CD14-positive monocyte (primary cell): ENCODE results near the gene PIANP. TPM values are rescaled to one million over a fixed set of nuclear protein-coding genes. Genes with fewer than 3 reads are reported as not detected.

Experiments
- DNase-seq, 3 donors: peaks; one replicate each; pipeline ENCODE4 v3.0.0-alpha.2; 2011 to 2022
- H2AFZ ChIP-seq: 2 replicates; pipeline ENCODE4 v1.6.0; 2012; ENCODE audit warnings: mild to moderate bottlenecking, low read depth, low read length, inconsistent platforms; ENCODE audit not compliant: insufficient read depth, poor library complexity, severe bottlenecking
- H3K27ac ChIP-seq, 2 donors: 1 replicate in 1 of 2; 2 replicates in 1 of 2; pipeline ENCODE4 v1.5.1; 2012 to 2013; ENCODE audit warnings: low read length in 2 of 2, control low read depth in 1 of 2, inconsistent platforms in 1 of 2, low read depth in 1 of 2, mild to moderate bottlenecking in 1 of 2
- H3K27me3 ChIP-seq, 2 donors: one replicate each; pipeline versions ENCODE4 v1.6.0 to v1.6.1; 2011 to 2013; ENCODE audit warnings: low read length in 2 of 2; ENCODE audit not compliant: control insufficient read depth in 2 of 2, insufficient read depth in 2 of 2
- H3K36me3 ChIP-seq, 2 donors: replicated peaks in 1 of 2; 1 replicate in 1 of 2; 2 replicates in 1 of 2; pipeline versions ENCODE4 v1.5.1 to v1.6.1; 2012 to 2013; ENCODE audit warnings: low read length in 2 of 2, control low read depth in 1 of 2, inconsistent platforms in 1 of 2, mild to moderate bottlenecking in 1 of 2; ENCODE audit not compliant: insufficient read depth in 2 of 2, control insufficient read depth in 1 of 2
- H3K4me1 ChIP-seq, 2 donors: 1 replicate in 1 of 2; 2 replicates in 1 of 2; pipeline versions ENCODE4 v1.5.1 to v1.6.1; 2012 to 2013; ENCODE audit warnings: low read length in 2 of 2, control low read depth in 1 of 2, inconsistent platforms in 1 of 2, mild to moderate bottlenecking in 1 of 2, moderate library complexity in 1 of 2; ENCODE audit not compliant: insufficient read depth in 2 of 2, control insufficient read depth in 1 of 2
- H3K4me2 ChIP-seq: replicated peaks from 2 replicates; pipeline ENCODE3; 2012; ENCODE audit warnings: low read length, moderate library complexity, mild to moderate bottlenecking; ENCODE audit not compliant: poor library complexity, severe bottlenecking; ENCODE audit errors: extremely low read depth
- H3K4me3 ChIP-seq, 3 experiments: fragments of 200-600 bp in 1 of 3; sonication (generic) in 1 of 3; replicated peaks in 1 of 3; 1 replicate in 2 of 3; 2 replicates in 1 of 3; pipeline ENCODE4 v1.5.1; 2011 to 2013; ENCODE audit warnings: low read length in 3 of 3, mild to moderate bottlenecking in 3 of 3, control low read depth in 2 of 3, low read depth in 2 of 3, inconsistent platforms in 1 of 3, moderate library complexity in 1 of 3
- H3K79me2 ChIP-seq: 2 replicates; pipeline ENCODE4 v1.6.0; 2012; ENCODE audit warnings: mild to moderate bottlenecking, control low read depth, inconsistent platforms, low read length, moderate library complexity; ENCODE audit not compliant: insufficient read depth
- H3K9ac ChIP-seq: 2 replicates; pipeline ENCODE4 v1.6.0; 2017; ENCODE audit warnings: low read length, mild to moderate bottlenecking; ENCODE audit not compliant: insufficient read depth, poor library complexity, severe bottlenecking
- H3K9me3 ChIP-seq, 2 donors: replicated peaks in 1 of 2; 1 replicate in 1 of 2; 2 replicates in 1 of 2; pipeline versions ENCODE4 v1.5.1 to v1.6.1; 2012 to 2013; ENCODE audit warnings: low read length in 2 of 2, control low read depth in 1 of 2; ENCODE audit not compliant: control insufficient read depth in 1 of 2, insufficient read depth in 1 of 2
- H4K20me1 ChIP-seq: 2 replicates; pipeline ENCODE4 v1.6.0; 2012; ENCODE audit warnings: mild to moderate bottlenecking, low read length, control low read depth, moderate library complexity; ENCODE audit not compliant: insufficient read depth
- H3K27ac Mint-ChIP-seq, 7 donors: one replicate each; pipeline ENCODE4 v1.8.0; 2020; ENCODE audit warnings: mild to moderate bottlenecking in 7 of 7, mixed read lengths in 7 of 7, moderate library complexity in 6 of 7, inconsistent platforms in 2 of 7
- H3K27me3 Mint-ChIP-seq, 3 donors: one replicate each; pipeline ENCODE4 v1.8.0; 2021 to 2022; ENCODE audit warnings: low read depth in 3 of 3, mild to moderate bottlenecking in 3 of 3, mixed read lengths in 3 of 3, moderate library complexity in 3 of 3, inconsistent platforms in 1 of 3
- H3K36me3 Mint-ChIP-seq, 2 donors: one replicate each; pipeline ENCODE4 v1.8.0; 2020; ENCODE audit warnings: mixed read lengths in 2 of 2, inconsistent platforms in 1 of 2, mild to moderate bottlenecking in 1 of 2
- H3K4me1 Mint-ChIP-seq: one replicate; pipeline ENCODE4 v1.8.0; 2020; ENCODE audit warnings: mild to moderate bottlenecking, mixed read lengths
- H3K4me3 Mint-ChIP-seq, 2 donors: one replicate each; pipeline ENCODE4 v1.8.0; 2020; ENCODE audit warnings: mild to moderate bottlenecking in 2 of 2, mixed read lengths in 2 of 2, moderate library complexity in 1 of 2
- H3K9me3 Mint-ChIP-seq, 7 donors: one replicate each; pipeline ENCODE4 v1.8.0; 2020 to 2022; ENCODE audit warnings: mixed read lengths in 7 of 7, mild to moderate bottlenecking in 6 of 7, moderate library complexity in 6 of 7, inconsistent platforms in 2 of 7
- WGBS: methylation state at CpG from one replicate; pipeline ENCODE4 v1.1.5; 2013; ENCODE audit warnings: missing lambda C conversion rate; ENCODE audit not compliant: insufficient coverage; 5-methylcytosine and 5-hydroxymethylcytosine counted together
- intact Hi-C, 2 donors: fragments of 100-400 bp; cut with micrococcal nuclease; formaldehyde crosslinking; loops; one replicate each; pipeline versions ENCODE4 v1.15.0 to v1.15.1; 2023
- polyA plus RNA-seq, 3 donors: library from polyadenylated mRNA; depleted of rRNA in 1 of 3; unstranded in 2 of 3; stranded (reverse) in 1 of 3; fragments of 300-500 nt in 2 of 3; fragments of >200 nt in 1 of 3; fragmentation: Illumina TruSeq in 2 of 3; gene quantifications; 1 replicate in 2 of 3; 2 replicates in 1 of 3; pipeline ENCODE4 v1.2.3, GENCODE V29; 2012 to 2021
- TF ChIP-seq, protein P1 (sequence below): fragments of 200-600 bp; IDR thresholded peaks from one replicate; pipeline ENCODE4 v1.8.0; 2022; ENCODE audit warnings: antibody characterized with exemption, mild to moderate bottlenecking

Gene PIANP
- polyA plus RNA-seq, 3 donors = not detected

DNA sequence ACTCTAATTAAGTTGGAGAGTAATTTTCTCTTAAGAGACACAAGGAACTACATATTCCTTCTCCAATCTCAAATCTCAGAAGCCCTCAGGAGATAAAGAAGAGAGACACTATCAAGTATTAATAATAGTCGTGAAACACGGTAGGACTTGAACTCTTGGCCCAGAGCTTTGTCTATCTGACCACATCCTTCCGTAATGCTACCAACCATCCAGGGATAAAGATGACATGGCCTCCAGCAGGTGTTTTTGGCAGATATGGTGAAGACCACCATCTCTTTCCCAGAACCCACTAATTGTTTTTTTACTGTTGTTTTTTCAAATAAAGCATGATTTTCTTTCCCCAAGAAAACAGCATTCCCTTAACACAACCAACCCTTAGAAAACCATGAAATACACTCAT is 14.8 kb downstream of the PIANP start:
- DNase-seq = no peak
- H3K27ac Mint-ChIP-seq = peak overlapping the region in 2 of 7 donors; percentile 2 to 28
- peaks cover 34 to 55% of the 10 kb centered on the region in 2 donors for H3K36me3 Mint-ChIP-seq
- Histone ChIP-seq H3K79me2 (peaks cover 96% of the 10 kb centered on the region), H3K4me2 (no peak overlapping the region), H3K9me3 (no peaks in the 10 kb centered on the region), H3K4me1 (peaks cover 26 to 34% of the 10 kb centered on the region in 2 donors), H2AFZ (no peak overlapping the region), H3K27me3 (no peaks in the 10 kb centered on the region), H3K36me3 (peaks cover 11 to 47% of the 10 kb centered on the region in 2 donors), H3K4me3 (no peak overlapping the region), H4K20me1 (peaks cover 51% of the 10 kb centered on the region), H3K9ac (no peak overlapping the region), H3K27ac (no peak overlapping the region)
- peaks cover 0 to 1% (median 0%) of the 10 kb centered on the region in 7 donors for H3K9me3 Mint-ChIP-seq
- no peak overlapping the region for H3K4me3 Mint-ChIP-seq
- no CpG with 5 or more reads among the region's 3 CpGs for WGBS
- intact Hi-C loops = loop anchor here in 1 of 2 donors (5.0 to 10.0 kb wide), 2 partner anchors 69 to 121 kb away; partner anchors contain the start of gene NOP2
- TF ChIP-seq, protein P1, sequence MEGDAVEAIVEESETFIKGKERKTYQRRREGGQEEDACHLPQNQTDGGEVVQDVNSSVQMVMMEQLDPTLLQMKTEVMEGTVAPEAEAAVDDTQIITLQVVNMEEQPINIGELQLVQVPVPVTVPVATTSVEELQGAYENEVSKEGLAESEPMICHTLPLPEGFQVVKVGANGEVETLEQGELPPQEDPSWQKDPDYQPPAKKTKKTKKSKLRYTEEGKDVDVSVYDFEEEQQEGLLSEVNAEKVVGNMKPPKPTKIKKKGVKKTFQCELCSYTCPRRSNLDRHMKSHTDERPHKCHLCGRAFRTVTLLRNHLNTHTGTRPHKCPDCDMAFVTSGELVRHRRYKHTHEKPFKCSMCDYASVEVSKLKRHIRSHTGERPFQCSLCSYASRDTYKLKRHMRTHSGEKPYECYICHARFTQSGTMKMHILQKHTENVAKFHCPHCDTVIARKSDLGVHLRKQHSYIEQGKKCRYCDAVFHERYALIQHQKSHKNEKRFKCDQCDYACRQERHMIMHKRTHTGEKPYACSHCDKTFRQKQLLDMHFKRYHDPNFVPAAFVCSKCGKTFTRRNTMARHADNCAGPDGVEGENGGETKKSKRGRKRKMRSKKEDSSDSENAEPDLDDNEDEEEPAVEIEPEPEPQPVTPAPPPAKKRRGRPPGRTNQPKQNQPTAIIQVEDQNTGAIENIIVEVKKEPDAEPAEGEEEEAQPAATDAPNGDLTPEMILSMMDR = no peak
- no peaks in the 10 kb centered on the region for H3K27me3 Mint-ChIP-seq
- H3K4me1 Mint-ChIP-seq = peaks cover 53% of the 10 kb centered on the region

DNA sequence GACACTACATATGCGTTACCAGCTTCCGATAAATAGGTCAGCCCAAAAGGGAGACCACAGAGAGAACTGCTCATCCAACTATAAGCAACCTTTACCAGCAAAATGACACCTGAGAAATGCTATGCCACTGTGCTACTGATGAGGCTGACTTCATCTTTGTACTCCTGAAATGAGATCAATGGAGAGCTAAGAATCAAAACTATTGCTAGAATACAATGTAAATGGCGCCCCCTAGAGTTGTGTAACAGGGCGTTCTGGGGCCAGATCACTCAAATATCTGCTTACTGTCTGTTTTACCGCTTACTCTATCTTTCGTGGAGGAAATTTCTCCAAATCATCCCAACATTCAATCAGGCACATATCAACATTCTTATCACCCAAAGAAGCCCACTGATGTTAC is 16.0 kb downstream of the PIANP start:
- peak overlapping the region in 1 of 7 donors; percentile 57 for H3K27ac Mint-ChIP-seq
- TF ChIP-seq, protein P1 = peak; percentile 67

More for the DNA sequence above, 16.0 kb downstream of the PIANP start:
- Histone ChIP-seq H3K79me2 (peaks cover 98% of the 10 kb centered on the region), H3K27me3 (no peaks in the 10 kb centered on the region), H4K20me1 (peaks cover 62% of the 10 kb centered on the region), H3K9ac (no peak overlapping the region), H3K36me3 (peaks cover 15 to 59% of the 10 kb centered on the region in 2 donors), H3K4me1 (peaks cover 15 to 22% of the 10 kb centered on the region in 2 donors), H3K4me2 (no peak overlapping the region), H2AFZ (no peak overlapping the region), H3K27ac (no peak overlapping the region), H3K4me3 (no peak overlapping the region), H3K9me3 (no peaks in the 10 kb centered on the region)
- Mint-ChIP-seq H3K4me3 (no peak overlapping the region), H3K9me3 (peaks cover 0 to 1% (median 0%) of the 10 kb centered on the region in 7 donors), H3K4me1 (peaks cover 41% of the 10 kb centered on the region), H3K27me3 (no peaks in the 10 kb centered on the region), H3K36me3 (peaks cover 35 to 67% of the 10 kb centered on the region in 2 donors)
- peak in 2 of 3 donors; percentile 46 to 51 for DNase-seq
- 59% methylated on average over 6 of the region's 6 CpGs for WGBS
- intact Hi-C loops = loop anchor here (5.0 to 10.0 kb wide), 2 partner anchors 67 to 120 kb away; partner anchors contain the start of gene NOP2 (in 1 of the 2)
